Ishikawa (cell line): ENCODE results near the gene CADM2.

Experiments
- EGR1 ChIP-seq: IDR thresholded peaks from 2 replicates; pipeline ENCODE4 v1.6.1; 2012
- MAX ChIP-seq: IDR thresholded peaks from 2 replicates; pipeline ENCODE4 v1.6.1; 2012
- RAD21 ChIP-seq: IDR thresholded peaks from 2 replicates; pipeline ENCODE4 v1.6.1; 2012; ENCODE audit warnings: low read depth

GRCh38 chr3:85394424-85394823 lies 435.6 kb downstream of the CADM2 start:
- no peak for TF ChIP-seq MAX
- no peak for TF ChIP-seq RAD21
- no peak for TF ChIP-seq EGR1
